ENCODE results near the gene TSPAN5.

DNA sequence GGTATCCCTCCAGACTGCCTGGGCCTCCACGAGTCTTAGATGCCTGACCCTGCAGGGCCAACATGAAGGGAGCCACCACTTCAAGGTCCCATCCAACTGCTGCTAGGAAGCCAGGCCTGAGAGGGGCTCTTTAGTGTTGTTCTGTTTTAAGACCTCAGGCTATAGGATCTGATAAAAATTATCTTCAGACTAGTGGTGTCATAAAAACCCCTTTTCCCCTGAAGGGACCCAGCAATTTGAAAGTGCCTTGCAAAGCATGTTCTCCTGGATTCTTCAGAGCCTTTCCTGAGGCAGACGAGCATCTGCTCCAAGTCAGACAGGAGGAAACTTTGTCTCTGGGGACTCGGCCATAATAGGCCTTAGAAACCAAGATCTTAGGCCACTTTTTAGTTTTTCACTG lies 26.9 kb downstream of the TSPAN5 start:
- TF ChIP-seq, protein P1, sequence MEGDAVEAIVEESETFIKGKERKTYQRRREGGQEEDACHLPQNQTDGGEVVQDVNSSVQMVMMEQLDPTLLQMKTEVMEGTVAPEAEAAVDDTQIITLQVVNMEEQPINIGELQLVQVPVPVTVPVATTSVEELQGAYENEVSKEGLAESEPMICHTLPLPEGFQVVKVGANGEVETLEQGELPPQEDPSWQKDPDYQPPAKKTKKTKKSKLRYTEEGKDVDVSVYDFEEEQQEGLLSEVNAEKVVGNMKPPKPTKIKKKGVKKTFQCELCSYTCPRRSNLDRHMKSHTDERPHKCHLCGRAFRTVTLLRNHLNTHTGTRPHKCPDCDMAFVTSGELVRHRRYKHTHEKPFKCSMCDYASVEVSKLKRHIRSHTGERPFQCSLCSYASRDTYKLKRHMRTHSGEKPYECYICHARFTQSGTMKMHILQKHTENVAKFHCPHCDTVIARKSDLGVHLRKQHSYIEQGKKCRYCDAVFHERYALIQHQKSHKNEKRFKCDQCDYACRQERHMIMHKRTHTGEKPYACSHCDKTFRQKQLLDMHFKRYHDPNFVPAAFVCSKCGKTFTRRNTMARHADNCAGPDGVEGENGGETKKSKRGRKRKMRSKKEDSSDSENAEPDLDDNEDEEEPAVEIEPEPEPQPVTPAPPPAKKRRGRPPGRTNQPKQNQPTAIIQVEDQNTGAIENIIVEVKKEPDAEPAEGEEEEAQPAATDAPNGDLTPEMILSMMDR (IDR thresholded peaks at IDR 0.05) = no peak
- TF ChIP-seq POLR2A (IDR thresholded peaks at IDR 0.05) = no peak
